Peyer's patch (tissue), 4 donors: Measurements from ENCODE around the gene LRRC61. TPM values are rescaled to one million over a fixed set of nuclear protein-coding genes. Genes with fewer than 3 reads are reported as not detected.

Source experiments
- DNase-seq, 3 donors: peaks; one replicate each; pipeline ENCODE4 v3.0.0-alpha.2; 2017 to 2019
- H3K27ac ChIP-seq, 4 donors: fragments of 200-600 bp; sonication (generic); one replicate each; pipeline ENCODE4 v1.5.1; 2016 to 2019
- H3K27me3 ChIP-seq, 2 donors: fragments of 200-600 bp; sonication (generic); one replicate each; pipeline ENCODE4 v1.5.1; 2019
- H3K36me3 ChIP-seq, 3 donors: fragments of 200-600 bp; sonication (generic); one replicate each; pipeline ENCODE4 v1.5.1; 2016 to 2019
- H3K4me1 ChIP-seq, 4 donors: fragments of 200-600 bp; sonication (generic); one replicate each; pipeline ENCODE4 v1.5.1; 2016 to 2019
- H3K4me3 ChIP-seq, 4 donors: fragments of 200-600 bp; sonication (generic); 1 replicate in 3 of 4; 2 replicates in 1 of 4; pipeline ENCODE4 v1.5.1; 2016 to 2019; ENCODE audit warnings: mild to moderate bottlenecking in 1 of 4
- H3K9me3 ChIP-seq, 4 donors: fragments of 200-600 bp; sonication (generic); one replicate each; pipeline ENCODE4 v1.5.1; 2016 to 2019; ENCODE audit warnings: mild to moderate bottlenecking in 1 of 4
- CTCF ChIP-seq, 6 experiments: fragments of 450-650 bp in 4 of 6; fragments of 200-600 bp in 2 of 6; sonication (generic) in 1 of 6; IDR thresholded peaks; one replicate each; pipeline ENCODE4 v1.5.1; 2017 to 2019; ENCODE audit warnings: antibody characterized with exemption in 6 of 6, mild to moderate bottlenecking in 3 of 6, moderate library complexity in 1 of 6
- POLR2A ChIP-seq, 2 donors: fragments of 450-650 bp; IDR thresholded peaks; one replicate each; pipeline ENCODE4 v1.5.1; 2017; ENCODE audit warnings: antibody characterized with exemption in 2 of 2, mild to moderate bottlenecking in 2 of 2, moderate library complexity in 2 of 2
- total RNA-seq, 4 donors: library from RNA; depleted of rRNA; stranded (reverse); fragments of >200 nt; gene quantifications; one replicate each; pipeline ENCODE4 v1.1.0, GENCODE V29; 2016

Gene LRRC61
- total RNA-seq, 4 donors from 2014 or later: 19.3 to 22.1 (median 20.0) TPM

GRCh38 chr7:150374026-150374425, 50.9 kb downstream of the LRRC61 start:
- no peak for TF ChIP-seq POLR2A (IDR thresholded peaks at IDR 0.05)
- Histone ChIP-seq H3K36me3 (peaks cover 0 to 34% (median 0%) of the 10 kb centered on the region in 3 donors), H3K27me3 (no peaks in the 10 kb centered on the region), H3K4me3 (no peak overlapping the region), H3K27ac (peak overlapping the region in 1 of 4 donors; percentile 59), H3K9me3 (no peaks in the 10 kb centered on the region), H3K4me1 (peaks cover 3 to 69% (median 10%) of the 10 kb centered on the region in 4 donors)
- no peak for DNase-seq

GRCh38 chr7:150374472-150374871, 51.3 kb downstream of the LRRC61 start:
- H3K27ac ChIP-seq: peak overlapping the region in 1 of 4 donors; percentile 59
- peak in 1 of 3 donors; percentile 32 for DNase-seq
- peaks cover 0 to 34% (median 0%) of the 10 kb centered on the region in 3 donors for H3K36me3 ChIP-seq
- H3K9me3 ChIP-seq: no peaks in the 10 kb centered on the region
- no peaks in the 10 kb centered on the region for H3K27me3 ChIP-seq
- H3K4me1 ChIP-seq: peaks cover 3 to 69% (median 10%) of the 10 kb centered on the region in 4 donors
- H3K4me3 ChIP-seq: no peak overlapping the region
- TF ChIP-seq CTCF (IDR thresholded peaks at IDR 0.05) (no peak), POLR2A (IDR thresholded peaks at IDR 0.05) (no peak)

GRCh38 chr7:150375662-150376521, 52.7 kb downstream of the LRRC61 start:
- TF ChIP-seq CTCF (IDR thresholded peaks at IDR 0.05) (no peak), POLR2A (IDR thresholded peaks at IDR 0.05) (no peak)
- Histone ChIP-seq H3K27ac (peak overlapping the region in 3 of 4 donors; percentile 10 to 94 (median 68)), H3K4me3 (no peak overlapping the region), H3K27me3 (no peaks in the 10 kb centered on the region), H3K9me3 (no peaks in the 10 kb centered on the region), H3K4me1 (peaks cover 0 to 65% (median 2%) of the 10 kb centered on the region in 4 donors), H3K36me3 (peaks cover 0 to 32% (median 0%) of the 10 kb centered on the region in 3 donors)
- DNase-seq: peak in 1 of 3 donors; percentile 46

DNA sequence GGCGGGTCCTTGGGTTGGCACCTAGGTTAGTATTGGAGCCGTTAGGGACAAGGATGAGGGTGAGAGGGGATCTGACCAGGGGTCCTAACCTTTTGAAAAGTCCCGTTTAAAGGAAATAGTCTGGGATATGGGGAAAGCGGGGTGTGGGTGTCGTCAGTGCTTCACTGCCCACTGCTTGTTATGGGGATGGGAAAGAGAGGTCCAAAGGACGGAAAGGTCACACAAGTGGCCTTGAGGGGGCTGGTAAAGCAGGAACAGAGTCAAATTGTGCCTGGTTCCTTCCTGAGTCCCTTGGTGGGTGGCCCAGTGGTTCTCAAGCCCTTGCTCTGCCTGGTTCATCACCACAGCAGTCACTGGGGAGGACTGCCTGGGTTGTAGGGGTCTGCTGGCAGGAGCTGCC, 53.4 kb downstream of the LRRC61 start:
- DNase-seq: peak in 1 of 3 donors; percentile 49
- H3K27me3 ChIP-seq: no peaks in the 10 kb centered on the region
- H3K27ac ChIP-seq: peak overlapping the region in 2 of 4 donors; percentile 68 to 94
- peaks cover 0 to 26% (median 0%) of the 10 kb centered on the region in 3 donors for H3K36me3 ChIP-seq
- H3K4me1 ChIP-seq: peaks cover 0 to 59% (median 2%) of the 10 kb centered on the region in 4 donors
- H3K4me3 ChIP-seq: no peak overlapping the region
- no peaks in the 10 kb centered on the region for H3K9me3 ChIP-seq
- TF ChIP-seq CTCF (IDR thresholded peaks at IDR 0.05) (no peak), POLR2A (IDR thresholded peaks at IDR 0.05) (no peak)

- Histone ChIP-seq H3K9me3 (no peaks in the 10 kb centered on the region), H3K36me3 (peaks cover 0 to 19% (median 0%) of the 10 kb centered on the region in 3 donors), H3K27me3 (no peaks in the 10 kb centered on the region), H3K27ac (peak overlapping the region; percentile 84 to 97 (median 94)), H3K4me1 (peaks cover 0 to 59% (median 2%) of the 10 kb centered on the region in 4 donors), H3K4me3 (no peak overlapping the region)
- TF ChIP-seq CTCF (IDR thresholded peaks at IDR 0.05): no peak
- TF ChIP-seq POLR2A (IDR thresholded peaks at IDR 0.05): no peak
- DNase-seq: peak in 1 of 3 donors; percentile 39
These were observed 54.0 kb downstream of the LRRC61 start for GRCh38 chr7:150377196-150377595.

GRCh38 chr7:150377635-150378034, 54.5 kb downstream of the LRRC61 start:
- Histone ChIP-seq H3K4me1 (peaks cover 0 to 59% (median 2%) of the 10 kb centered on the region in 4 donors), H3K9me3 (no peaks in the 10 kb centered on the region), H3K4me3 (no peak overlapping the region), H3K36me3 (peaks cover 0 to 15% (median 0%) of the 10 kb centered on the region in 3 donors), H3K27ac (peak overlapping the region; percentile 84 to 97 (median 94)), H3K27me3 (no peaks in the 10 kb centered on the region)
- DNase-seq: peak in 2 of 3 donors; percentile 44 to 61
- TF ChIP-seq CTCF (IDR thresholded peaks at IDR 0.05) (no peak), POLR2A (IDR thresholded peaks at IDR 0.05) (no peak)
